ENCODE measurements around the gene MPG.
A peak's percentile ranks its signal among the peaks of the same experiment; 100 is the strongest.
"Not testable (repeated sequence)": the region's sequence is repeated elsewhere in the genome, so short reads cannot be mapped to it uniquely, and the experiment has no call there.

Gene MPG

DNA sequence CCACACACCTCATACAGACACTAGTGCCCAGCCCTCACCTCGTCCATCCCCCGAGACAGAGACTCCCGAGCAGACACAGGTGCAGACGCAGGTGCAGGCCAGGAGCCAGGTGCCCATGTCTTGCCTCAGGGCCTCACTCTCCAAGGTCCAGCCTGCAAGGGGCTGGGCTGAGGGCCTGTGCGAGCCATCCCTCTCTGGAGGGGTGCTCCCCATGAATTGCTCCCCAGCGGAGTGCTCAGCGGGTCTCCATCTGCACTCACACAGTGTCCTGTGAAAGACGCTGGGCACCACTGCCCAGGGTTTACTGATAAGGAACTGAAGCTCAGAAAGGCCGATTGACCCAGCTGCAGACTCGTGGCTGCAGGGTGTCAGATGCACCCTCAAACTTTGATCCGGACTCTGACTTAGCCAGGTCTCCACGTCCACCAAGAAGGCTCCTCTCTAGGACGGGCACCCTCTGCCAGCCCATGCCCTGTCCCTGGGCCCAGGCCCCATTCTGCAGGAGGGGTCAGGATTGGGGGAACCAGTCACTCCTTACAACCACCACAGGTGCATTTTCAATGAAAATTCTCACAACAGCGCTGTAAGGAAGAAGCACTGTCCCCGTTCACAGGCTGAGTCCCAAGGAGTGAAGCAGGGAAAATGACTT lies 41.6 kb upstream of the MPG start:
- DNase-seq (ENCODE audit: low read depth): no peak
- no peak overlapping the region for H3K4me3 ChIP-seq (ENCODE audit: control insufficient read depth, low read depth, low read length)
- TF ChIP-seq CTCF (conservative IDR thresholded peaks at IDR 0.05; ENCODE audit: control insufficient read depth, insufficient read depth, low read depth, low read length): no peak

DNA sequence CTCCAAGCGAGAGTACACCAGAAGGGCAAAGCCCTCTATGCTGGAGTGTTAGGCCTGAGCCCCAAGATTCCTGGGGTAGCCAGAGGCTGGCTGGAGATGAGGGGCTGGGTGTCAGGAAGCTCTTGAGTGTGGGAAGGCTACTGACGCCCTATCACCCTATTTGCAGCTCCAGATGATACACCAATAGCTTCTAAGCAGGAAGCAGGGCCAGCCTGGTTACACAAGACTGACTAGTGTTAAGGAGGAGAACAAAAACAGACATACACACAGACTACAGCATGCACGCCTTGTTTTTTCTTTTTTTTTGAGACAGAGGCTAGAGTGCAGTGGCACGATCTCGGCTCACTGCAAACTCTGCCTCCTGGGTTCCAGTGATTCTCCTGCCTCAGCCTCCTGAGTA lies 40.5 kb upstream of the MPG start:
- H3K4me3 ChIP-seq (ENCODE audit: control insufficient read depth, low read depth, low read length): no peak overlapping the region
- peak; percentile 12 for DNase-seq (ENCODE audit: low read depth)
- TF ChIP-seq CTCF (conservative IDR thresholded peaks at IDR 0.05; ENCODE audit: control insufficient read depth, insufficient read depth, low read depth, low read length): no peak

DNA sequence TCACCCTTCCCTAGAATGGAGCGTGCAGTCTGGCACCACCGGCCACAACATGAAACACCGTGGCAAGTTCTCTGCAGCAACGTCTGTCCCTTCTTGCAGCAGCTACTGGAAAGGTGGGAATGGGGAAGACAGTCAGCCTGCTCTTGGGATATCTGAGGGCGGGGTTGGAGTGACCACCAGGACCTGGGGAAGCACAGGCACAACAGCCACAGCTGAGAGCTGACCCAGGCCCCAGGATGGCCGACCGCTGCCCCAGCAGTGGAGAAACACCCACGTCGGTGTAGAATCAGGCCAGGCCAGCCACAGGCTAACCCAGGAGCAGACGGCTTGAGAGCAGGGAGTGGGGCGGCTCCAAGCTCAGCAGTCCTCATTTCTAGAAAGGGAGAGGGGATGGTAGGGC lies 39.8 kb upstream of the MPG start:
- not testable (repeated sequence) for H3K4me3 ChIP-seq (ENCODE audit: control insufficient read depth, low read depth, low read length)

DNA sequence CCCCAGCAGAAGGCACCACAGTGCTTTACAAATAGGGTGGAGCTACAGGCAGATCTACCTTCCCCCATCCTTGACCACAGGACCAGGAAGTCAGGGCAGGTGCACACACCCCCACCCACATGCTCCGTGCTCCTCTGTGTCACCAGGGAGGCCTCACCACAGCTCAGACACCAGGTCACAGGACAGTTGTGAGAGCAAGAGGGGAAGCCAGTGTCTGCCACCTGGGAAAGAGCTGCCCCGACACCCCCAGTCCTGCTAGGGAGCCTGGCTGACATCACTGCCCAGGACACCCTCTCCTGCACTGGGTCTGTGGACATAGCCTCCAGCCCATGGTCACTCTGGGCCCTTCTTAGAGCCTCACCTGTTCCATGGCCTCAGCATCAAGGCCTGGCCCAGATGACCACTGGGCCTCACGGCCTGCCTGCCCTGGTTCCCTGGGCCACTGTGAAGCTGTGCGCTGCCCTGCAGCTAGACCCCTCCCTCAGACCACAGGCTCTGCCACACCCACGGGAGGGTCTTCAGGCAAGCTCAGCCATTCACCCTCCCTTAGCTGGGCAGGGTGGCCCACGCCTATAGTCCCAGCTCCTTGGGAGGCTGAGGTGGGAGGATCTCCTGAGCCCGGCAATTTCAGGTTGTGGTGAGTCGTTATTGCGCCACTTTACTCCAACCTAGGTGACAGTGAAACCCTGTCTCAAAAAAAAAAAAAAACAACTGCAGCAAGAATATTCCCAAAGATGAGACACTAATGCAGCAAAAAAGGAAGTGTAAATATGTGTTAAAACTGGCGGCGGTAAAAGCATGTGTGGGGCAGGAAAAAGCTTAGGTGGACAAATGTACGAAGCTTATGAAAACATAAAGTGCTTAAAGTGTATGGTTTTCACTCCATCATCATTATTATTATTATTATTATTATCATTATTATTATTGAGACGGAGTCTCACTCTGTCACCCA lies 38.8 kb upstream of the MPG start:
- TF ChIP-seq CTCF (conservative IDR thresholded peaks at IDR 0.05; ENCODE audit: control insufficient read depth, insufficient read depth, low read depth, low read length): no peak

More for the DNA sequence above, 39.8 kb upstream of the MPG start:
- DNase-seq (ENCODE audit: low read depth): not testable (repeated sequence)

GRCh38 chr16:41439-42068 lies 36.5 kb upstream of the MPG start:
- no peak for TF ChIP-seq CTCF (conservative IDR thresholded peaks at IDR 0.05; ENCODE audit: control insufficient read depth, insufficient read depth, low read depth, low read length)
- peak overlapping the region; percentile 23 for H3K4me3 ChIP-seq (ENCODE audit: control insufficient read depth, low read depth, low read length)
- peak; percentile 61 for DNase-seq (ENCODE audit: low read depth)

More for the DNA sequence above, 38.8 kb upstream of the MPG start:
- no peak for DNase-seq (ENCODE audit: low read depth)
- no peak overlapping the region for H3K4me3 ChIP-seq (ENCODE audit: control insufficient read depth, low read depth, low read length)

DNA sequence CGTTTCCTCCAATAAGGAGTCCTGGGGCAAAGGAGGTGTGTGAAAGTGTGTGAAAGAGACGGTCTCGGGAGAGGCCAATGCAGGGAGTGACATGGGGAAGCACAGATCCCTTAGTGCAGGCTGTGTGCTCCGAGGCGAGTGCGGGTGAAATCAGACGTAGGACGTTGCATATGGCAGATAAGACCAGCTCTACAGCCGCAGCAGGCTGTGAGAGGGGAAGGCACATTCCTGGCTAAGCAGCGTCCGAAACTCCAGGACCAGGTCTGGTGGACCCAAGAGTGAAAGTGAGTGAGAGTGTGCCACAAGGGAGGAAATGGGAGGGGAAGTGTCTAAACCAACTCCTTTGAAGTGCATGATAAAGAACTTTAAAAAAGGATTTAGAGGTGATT lies 36.0 kb upstream of the MPG start:
- no peak for TF ChIP-seq CTCF (conservative IDR thresholded peaks at IDR 0.05; ENCODE audit: control insufficient read depth, insufficient read depth, low read depth, low read length)
- DNase-seq (ENCODE audit: low read depth): peak; percentile 5
- H3K4me3 ChIP-seq (ENCODE audit: control insufficient read depth, low read depth, low read length): peak overlapping the region; percentile 23

GRCh38 chr16:42691-43090 lies 35.3 kb upstream of the MPG start:
- H3K4me3 ChIP-seq (ENCODE audit: control insufficient read depth, low read depth, low read length): no peak overlapping the region
- no peak for TF ChIP-seq CTCF (conservative IDR thresholded peaks at IDR 0.05; ENCODE audit: control insufficient read depth, insufficient read depth, low read depth, low read length)
- DNase-seq (ENCODE audit: low read depth): no peak
